OCI-M1 (cell line): ENCODE results near the gene FXYD4.

Experiments
- DNase-seq: peaks from one replicate; lab custom pipeline; 2025; lab: John Stamatoyannopoulos, UW

Gene FXYD4

GRCh38 chr10:43396061-43396927 is 24.9 kb downstream of the FXYD4 start:
- DNase-seq, result peak; percentile 95

GRCh38 chr10:43396928-43397624 is 25.6 kb downstream of the FXYD4 start:
- peak; percentile 96 for DNase-seq

GRCh38 chr10:43398939-43399319 is 27.5 kb downstream of the FXYD4 start:
- no peak for DNase-seq

GRCh38 chr10:43399320-43400310 is 28.2 kb downstream of the FXYD4 start:
- peak; percentile 59 for DNase-seq

GRCh38 chr10:43401627-43402026 is 30.2 kb downstream of the FXYD4 start:
- DNase-seq, result no peak

GRCh38 chr10:43402176-43402575 is 30.7 kb downstream of the FXYD4 start:
- no peak for DNase-seq

GRCh38 chr10:43402880-43403452 is 31.5 kb downstream of the FXYD4 start:
- no peak for DNase-seq

- DNase-seq, result no peak
Measured at GRCh38 chr10:43403911-43404703, 32.7 kb downstream of the FXYD4 start.

- peak; percentile 62 for DNase-seq
Measured at GRCh38 chr10:43404704-43405084, 33.3 kb downstream of the FXYD4 start.

- no peak for DNase-seq
Measured at GRCh38 chr10:43407148-43407575, 35.7 kb downstream of the FXYD4 start.

- peak; percentile 96 for DNase-seq
Measured at GRCh38 chr10:43407576-43408330, 36.3 kb downstream of the FXYD4 start.

GRCh38 chr10:43408331-43408709 is 36.9 kb downstream of the FXYD4 start:
- DNase-seq, result no peak

- peak; percentile 99 for DNase-seq
Measured at GRCh38 chr10:43408710-43409384, 37.4 kb downstream of the FXYD4 start, which contains the start of gene HNRNPF. TSS of gene HNRNPF (minus strand) at chr10:43409186. CDS start at chr10:43387884, 21,302 bp downstream.

- DNase-seq, result peak; percentile 85
Measured at GRCh38 chr10:43409385-43410109, 38.1 kb downstream of the FXYD4 start.

- DNase-seq, result no peak
Measured at GRCh38 chr10:43410345-43410744, 38.9 kb downstream of the FXYD4 start.

- DNase-seq, result no peak
Measured at GRCh38 chr10:43411536-43411935, 40.1 kb downstream of the FXYD4 start.

GRCh38 chr10:43415544-43415943 is 44.1 kb downstream of the FXYD4 start:
- peak; percentile 57 for DNase-seq

- DNase-seq, result peak; percentile 100
Measured at GRCh38 chr10:43417950-43418768, 46.7 kb downstream of the FXYD4 start.
